Measurements from ENCODE around the gene GPLD1. TPM values are rescaled to one million over a fixed set of nuclear protein-coding genes. Genes with fewer than 3 reads are reported as not detected.
"Not testable (repeated sequence)": the region's sequence is repeated elsewhere in the genome, so short reads cannot be mapped to it uniquely, and the experiment has no call there.

The GPLD1 gene
- total RNA-seq, 1 donor from 2014 or later, result 15.7 TPM

DNA sequence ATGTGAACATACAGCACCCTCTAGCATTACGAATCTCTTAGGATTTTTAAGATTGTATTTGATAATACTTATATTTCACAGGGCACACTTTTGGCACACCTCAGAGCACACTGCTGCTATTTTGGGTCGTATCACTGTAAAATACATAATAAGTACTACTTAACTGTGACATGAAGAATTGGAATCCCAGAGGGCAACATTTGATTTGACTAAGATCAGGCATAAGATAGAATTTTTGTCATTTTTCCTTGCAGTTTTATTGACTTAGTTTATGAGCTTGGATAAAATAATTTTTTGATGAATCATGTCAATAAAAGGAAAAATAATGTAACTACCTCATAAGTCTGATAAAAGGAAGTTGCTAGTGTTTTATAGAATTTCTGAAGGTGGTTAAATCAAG is 64.3 kb downstream of the GPLD1 start:
- intact Hi-C loops (cut with DNase I), result no loop called here
- Histone ChIP-seq H3K4me3 (no peak overlapping the region), H3K4me1 (no peaks in the 10 kb centered on the region), H3K27ac (no peak overlapping the region), H3K27me3 (no peaks in the 10 kb centered on the region), H3K36me3 (peaks cover 0 to 46% of the 10 kb centered on the region in 2 donors), H3K9me3 (no peaks in the 10 kb centered on the region)
- DNase-seq (ENCODE audit: extremely low spot score in 2 of 2), result no peak
- TF ChIP-seq, protein P1, sequence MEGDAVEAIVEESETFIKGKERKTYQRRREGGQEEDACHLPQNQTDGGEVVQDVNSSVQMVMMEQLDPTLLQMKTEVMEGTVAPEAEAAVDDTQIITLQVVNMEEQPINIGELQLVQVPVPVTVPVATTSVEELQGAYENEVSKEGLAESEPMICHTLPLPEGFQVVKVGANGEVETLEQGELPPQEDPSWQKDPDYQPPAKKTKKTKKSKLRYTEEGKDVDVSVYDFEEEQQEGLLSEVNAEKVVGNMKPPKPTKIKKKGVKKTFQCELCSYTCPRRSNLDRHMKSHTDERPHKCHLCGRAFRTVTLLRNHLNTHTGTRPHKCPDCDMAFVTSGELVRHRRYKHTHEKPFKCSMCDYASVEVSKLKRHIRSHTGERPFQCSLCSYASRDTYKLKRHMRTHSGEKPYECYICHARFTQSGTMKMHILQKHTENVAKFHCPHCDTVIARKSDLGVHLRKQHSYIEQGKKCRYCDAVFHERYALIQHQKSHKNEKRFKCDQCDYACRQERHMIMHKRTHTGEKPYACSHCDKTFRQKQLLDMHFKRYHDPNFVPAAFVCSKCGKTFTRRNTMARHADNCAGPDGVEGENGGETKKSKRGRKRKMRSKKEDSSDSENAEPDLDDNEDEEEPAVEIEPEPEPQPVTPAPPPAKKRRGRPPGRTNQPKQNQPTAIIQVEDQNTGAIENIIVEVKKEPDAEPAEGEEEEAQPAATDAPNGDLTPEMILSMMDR (IDR thresholded peaks at IDR 0.05), result no peak
- TF ChIP-seq POLR2A (IDR thresholded peaks at IDR 0.05) (no peak), POLR2AphosphoS5 (IDR thresholded peaks at IDR 0.05; ENCODE audit: insufficient read depth in 1 of 2, low read depth in 1 of 2) (no peak)

DNA sequence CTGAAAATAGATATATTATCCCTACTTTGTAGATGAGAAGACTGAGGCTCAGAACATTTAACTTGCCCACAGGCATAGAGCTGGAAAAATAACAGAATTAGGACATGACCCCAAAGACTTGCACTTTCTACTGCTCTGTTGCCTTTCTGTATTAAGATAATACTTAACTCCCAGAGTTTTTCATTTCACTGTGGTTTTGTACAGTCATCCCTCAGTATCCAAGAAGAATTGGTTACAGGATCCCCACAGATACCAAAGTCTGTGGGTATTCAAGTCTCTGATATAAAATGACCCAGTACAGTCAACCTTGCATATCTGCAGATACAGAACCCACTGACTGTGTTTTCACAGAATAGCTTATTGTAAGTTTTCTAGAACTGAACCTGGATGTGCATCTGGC is 69.9 kb downstream of the GPLD1 start:
- peaks cover 0 to 93% of the 10 kb centered on the region in 2 donors for H3K36me3 ChIP-seq
- H3K27me3 ChIP-seq, result no peaks in the 10 kb centered on the region
- intact Hi-C loops (cut with DNase I), result no loop called here
- no peak for DNase-seq (ENCODE audit: extremely low spot score in 2 of 2)
- no peaks in the 10 kb centered on the region for H3K9me3 ChIP-seq
- TF ChIP-seq POLR2A (IDR thresholded peaks at IDR 0.05), result no peak
- TF ChIP-seq POLR2AphosphoS5 (IDR thresholded peaks at IDR 0.05; ENCODE audit: insufficient read depth in 1 of 2, low read depth in 1 of 2), result no peak
- TF ChIP-seq, protein P1 (IDR thresholded peaks at IDR 0.05), result no peak
- H3K27ac ChIP-seq, result no peak overlapping the region
- no peaks in the 10 kb centered on the region for H3K4me1 ChIP-seq
- H3K4me3 ChIP-seq, result no peak overlapping the region

DNA sequence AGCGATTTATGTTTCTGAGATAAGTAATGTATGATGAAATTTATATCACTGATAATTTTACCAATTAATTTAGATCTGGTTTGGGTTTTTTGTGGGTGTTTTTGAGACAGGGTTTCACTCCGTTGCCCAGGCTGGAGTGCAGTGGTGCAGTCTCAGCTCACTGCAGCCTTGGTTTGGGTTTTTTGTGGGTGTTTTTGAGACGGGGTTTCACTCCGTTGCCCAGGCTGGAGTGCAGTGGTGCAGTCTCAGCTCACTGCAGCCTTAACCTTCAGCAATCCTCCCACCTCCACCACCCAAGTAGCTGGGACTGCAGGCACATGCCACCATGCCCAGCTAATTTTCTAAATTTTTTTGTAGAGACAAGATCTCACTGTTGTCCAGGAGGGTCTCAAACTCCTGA is 73.6 kb downstream of the GPLD1 start:
- H3K27ac ChIP-seq, result no peak overlapping the region
- no peak for DNase-seq (ENCODE audit: extremely low spot score in 2 of 2)
- TF ChIP-seq POLR2AphosphoS5 (IDR thresholded peaks at IDR 0.05; ENCODE audit: insufficient read depth in 1 of 2, low read depth in 1 of 2), result no peak
- TF ChIP-seq, protein P1 (IDR thresholded peaks at IDR 0.05), result no peak
- TF ChIP-seq POLR2A (IDR thresholded peaks at IDR 0.05), result no peak
- H3K9me3 ChIP-seq, result no peaks in the 10 kb centered on the region
- no peak overlapping the region for H3K4me3 ChIP-seq
- H3K27me3 ChIP-seq, result no peaks in the 10 kb centered on the region
- no peaks in the 10 kb centered on the region for H3K4me1 ChIP-seq
- H3K36me3 ChIP-seq, result peaks cover 0 to 80% of the 10 kb centered on the region in 2 donors
- intact Hi-C loops (cut with DNase I), result no loop called here

DNA sequence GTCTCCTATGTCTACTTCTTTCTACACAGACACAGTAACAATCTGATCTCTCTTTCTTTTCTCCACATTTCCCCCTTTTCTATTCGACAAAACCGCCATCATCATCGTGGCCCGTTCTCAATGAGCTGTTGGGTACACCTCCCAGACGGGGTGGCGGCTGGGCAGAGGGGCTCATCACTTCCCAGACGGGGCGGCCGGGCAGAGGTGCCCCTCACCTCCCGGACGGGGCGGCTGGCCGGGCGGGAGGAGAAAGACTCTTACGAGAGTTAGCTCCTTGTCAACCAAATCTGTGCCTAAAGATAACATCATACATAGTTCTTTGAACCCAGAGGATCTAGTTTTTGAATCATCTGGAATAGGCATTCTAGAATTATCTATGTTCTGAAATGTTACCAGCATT is 74.8 kb downstream of the GPLD1 start:
- peaks cover 0 to 81% of the 10 kb centered on the region in 2 donors for H3K36me3 ChIP-seq
- intact Hi-C loops (cut with DNase I); H3K4me3 ChIP-seq; H3K27ac ChIP-seq; DNase-seq (ENCODE audit: extremely low spot score in 2 of 2); H3K4me1 ChIP-seq; H3K27me3 ChIP-seq; H3K9me3 ChIP-seq: not testable (repeated sequence)

DNA sequence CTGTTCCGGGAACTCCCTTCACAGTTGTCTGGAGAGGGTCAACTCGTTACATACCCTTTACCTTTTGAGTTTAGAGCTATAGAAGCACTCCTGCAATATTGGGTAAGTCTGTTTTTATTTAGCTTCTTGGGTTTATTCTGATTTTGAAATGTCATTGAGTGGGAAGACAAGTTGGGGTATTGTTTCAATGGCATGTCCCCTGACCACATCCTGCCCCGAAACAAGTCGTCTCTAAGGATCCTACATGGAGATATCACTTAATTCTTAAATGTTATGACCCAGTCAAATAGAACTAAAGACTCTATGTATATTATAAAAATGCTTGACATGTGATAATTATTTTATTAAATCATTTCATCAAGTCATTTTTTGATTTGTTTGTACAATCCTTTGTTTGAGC is 77.1 kb downstream of the GPLD1 start:
- Histone ChIP-seq H3K4me1 (no peaks in the 10 kb centered on the region), H3K4me3 (no peak overlapping the region), H3K27me3 (no peaks in the 10 kb centered on the region), H3K9me3 (no peaks in the 10 kb centered on the region), H3K36me3 (peaks cover 0 to 61% of the 10 kb centered on the region in 2 donors), H3K27ac (no peak overlapping the region)
- no peak for DNase-seq (ENCODE audit: extremely low spot score in 2 of 2)
- intact Hi-C loops (cut with DNase I), result no loop called here
- TF ChIP-seq POLR2AphosphoS5 (IDR thresholded peaks at IDR 0.05; ENCODE audit: insufficient read depth in 1 of 2, low read depth in 1 of 2), result no peak

DNA sequence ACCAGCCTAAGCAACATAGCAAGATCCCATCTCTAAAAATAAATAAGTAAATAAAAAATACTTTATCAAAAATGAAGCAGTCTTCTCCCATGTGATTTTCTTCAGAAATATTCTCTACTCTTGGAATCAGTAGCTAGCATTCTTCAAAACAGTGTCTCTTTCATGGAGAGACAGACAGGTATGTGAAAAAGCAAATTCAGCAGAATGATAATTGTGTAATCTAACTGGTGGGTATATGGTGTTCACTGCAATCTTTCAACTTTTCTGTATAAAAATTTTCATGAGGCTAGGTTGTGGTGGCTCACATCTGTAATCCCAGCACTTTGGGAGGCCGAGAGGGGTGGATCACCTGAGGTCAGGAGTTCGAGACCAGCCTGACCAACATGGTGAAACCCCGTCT is 78.8 kb downstream of the GPLD1 start:
- TF ChIP-seq, protein P1 (IDR thresholded peaks at IDR 0.05), result no peak
- TF ChIP-seq POLR2A (IDR thresholded peaks at IDR 0.05) (no peak), POLR2AphosphoS5 (IDR thresholded peaks at IDR 0.05; ENCODE audit: insufficient read depth in 1 of 2, low read depth in 1 of 2) (no peak)
- Histone ChIP-seq H3K4me1 (no peaks in the 10 kb centered on the region), H3K27me3 (no peaks in the 10 kb centered on the region), H3K36me3 (peaks cover 0 to 54% of the 10 kb centered on the region in 2 donors), H3K4me3 (no peak overlapping the region), H3K9me3 (no peaks in the 10 kb centered on the region), H3K27ac (no peak overlapping the region)
- no peak for DNase-seq (ENCODE audit: extremely low spot score in 2 of 2)
- intact Hi-C loops (cut with DNase I), result no loop called here

All from vagina (tissue), 2 donors.